Measurements from ENCODE around the gene EDN1. TPM values are rescaled to one million over a fixed set of nuclear protein-coding genes. Genes with fewer than 3 reads are reported as not detected.

The EDN1 gene
- polyA plus RNA-seq, 3 donors = 0.11 to 0.71 TPM; not detected in 1

- WGBS (ENCODE audit: insufficient coverage) = 85% methylated on average over 5 of the region's 5 CpGs
- DNase-seq = no peak
- intact Hi-C loops (cut with micrococcal nuclease) = no loop called here
- Histone ChIP-seq H3K79me2 (ENCODE audit: insufficient read depth, low read length) (no peaks in the 10 kb centered on the region), H3K4me2 (replicated peaks; ENCODE audit: extremely low read depth, low read length, poor library complexity, severe bottlenecking) (no peak overlapping the region), H3K36me3 (replicated peaks in 1 of 2; ENCODE audit: control insufficient read depth in 1 of 2, insufficient read depth in 2 of 2, low read length in 2 of 2) (no peaks in the 10 kb centered on the region), H3K4me3 (replicated peaks in 1 of 3; ENCODE audit: low read depth in 2 of 3, low read length in 3 of 3) (no peak overlapping the region), H3K27me3 (ENCODE audit: control insufficient read depth in 2 of 2, insufficient read depth in 2 of 2, low read length in 2 of 2) (no peaks in the 10 kb centered on the region), H3K9me3 (replicated peaks in 1 of 2; ENCODE audit: control insufficient read depth in 1 of 2, insufficient read depth in 1 of 2, low read length in 2 of 2) (no peaks in the 10 kb centered on the region), H3K9ac (ENCODE audit: insufficient read depth, low read length, poor library complexity, severe bottlenecking) (no peak overlapping the region), H3K4me1 (ENCODE audit: control insufficient read depth in 1 of 2, insufficient read depth in 2 of 2, low read length in 2 of 2) (peaks cover 0 to 7% of the 10 kb centered on the region in 2 donors), H4K20me1 (ENCODE audit: insufficient read depth, low read length) (no peaks in the 10 kb centered on the region), H2AFZ (ENCODE audit: insufficient read depth, low read depth, low read length, poor library complexity, severe bottlenecking) (no peak overlapping the region), H3K27ac (ENCODE audit: low read depth in 1 of 2, low read length in 2 of 2) (no peak overlapping the region)
- no peak for TF ChIP-seq CTCF (IDR thresholded peaks at IDR 0.05)
- Mint-ChIP-seq H3K36me3 (no peaks in the 10 kb centered on the region), H3K27ac (no peak overlapping the region), H3K27me3 (ENCODE audit: low read depth in 3 of 3) (peaks cover 0 to 3% (median 0%) of the 10 kb centered on the region in 3 donors), H3K4me3 (no peak overlapping the region), H3K9me3 (no peaks in the 10 kb centered on the region), H3K4me1 (peaks cover 6% of the 10 kb centered on the region)
Measured at GRCh38 chr6:12254210-12254609, 36.0 kb upstream of the EDN1 start.

DNA sequence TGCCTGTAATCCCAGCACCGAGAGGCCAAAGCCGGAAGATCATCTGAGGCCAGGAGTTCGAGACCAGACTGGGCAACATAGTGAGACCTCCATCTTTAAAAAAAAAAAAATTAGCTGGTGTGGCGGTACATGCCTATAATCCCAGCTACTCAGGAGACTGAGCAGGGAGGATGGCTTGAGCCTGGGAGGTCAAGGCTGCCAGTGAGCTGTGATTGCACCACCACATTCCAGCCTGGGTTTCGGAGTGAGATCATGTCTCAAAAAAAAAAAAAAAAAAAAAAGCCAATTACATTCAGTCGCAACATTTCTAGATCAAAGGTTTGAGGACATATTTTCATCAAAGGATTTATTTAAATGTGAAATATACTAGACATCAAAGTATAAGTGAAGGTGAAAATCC, 32.0 kb upstream of the EDN1 start:
- no peak overlapping the region for H3K27ac Mint-ChIP-seq
- 90% methylated on average over 2 of the region's 6 CpGs for WGBS (ENCODE audit: insufficient coverage)
- no peak overlapping the region for H3K4me3 ChIP-seq (replicated peaks in 1 of 3; ENCODE audit: low read depth in 2 of 3, low read length in 3 of 3)
- H3K27ac ChIP-seq (ENCODE audit: low read depth in 1 of 2, low read length in 2 of 2) = no peak overlapping the region
- TF ChIP-seq CTCF (IDR thresholded peaks at IDR 0.05) = no peak
- no peaks in the 10 kb centered on the region for H3K79me2 ChIP-seq (ENCODE audit: insufficient read depth, low read length)
- no peaks in the 10 kb centered on the region for H3K9me3 ChIP-seq (replicated peaks in 1 of 2; ENCODE audit: control insufficient read depth in 1 of 2, insufficient read depth in 1 of 2, low read length in 2 of 2)
- H3K4me3 Mint-ChIP-seq = no peak overlapping the region
- no peak for DNase-seq
- H3K4me1 ChIP-seq (ENCODE audit: control insufficient read depth in 1 of 2, insufficient read depth in 2 of 2, low read length in 2 of 2) = peaks cover 14 to 20% of the 10 kb centered on the region in 2 donors
- no peaks in the 10 kb centered on the region for H3K36me3 ChIP-seq (replicated peaks in 1 of 2; ENCODE audit: control insufficient read depth in 1 of 2, insufficient read depth in 2 of 2, low read length in 2 of 2)
- intact Hi-C loops (cut with micrococcal nuclease) = no loop called here
- H3K9ac ChIP-seq (ENCODE audit: insufficient read depth, low read length, poor library complexity, severe bottlenecking) = no peak overlapping the region
- H3K9me3 Mint-ChIP-seq = peaks cover 0 to 5% (median 0%) of the 10 kb centered on the region in 7 donors
- no peaks in the 10 kb centered on the region for H4K20me1 ChIP-seq (ENCODE audit: insufficient read depth, low read length)
- peaks cover 25% of the 10 kb centered on the region for H3K4me1 Mint-ChIP-seq
- H3K4me2 ChIP-seq (replicated peaks; ENCODE audit: extremely low read depth, low read length, poor library complexity, severe bottlenecking) = no peak overlapping the region
- no peaks in the 10 kb centered on the region for H3K36me3 Mint-ChIP-seq
- H3K27me3 ChIP-seq (ENCODE audit: control insufficient read depth in 2 of 2, insufficient read depth in 2 of 2, low read length in 2 of 2) = no peaks in the 10 kb centered on the region
- no peak overlapping the region for H2AFZ ChIP-seq (ENCODE audit: insufficient read depth, low read depth, low read length, poor library complexity, severe bottlenecking)
- peaks cover 0 to 5% (median 0%) of the 10 kb centered on the region in 3 donors for H3K27me3 Mint-ChIP-seq (ENCODE audit: low read depth in 3 of 3)

All from CD14-positive monocyte (primary cell).